H54 (cell line): ENCODE results near the gene TRAFD1.
"Not testable (repeated sequence)": the region's sequence is repeated elsewhere in the genome, so short reads cannot be mapped to it uniquely, and the experiment has no call there.

ENCODE experiments used
- DNase-seq: peaks from one replicate; pipeline ENCODE4 v3.0.0; 2011; ENCODE audit warnings: low spot score, mixed read lengths; ENCODE audit not compliant: insufficient read length
- FAIRE-seq: peaks from 3 replicates; lab custom pipeline; 2011; peaks lifted over from hg19 to GRCh38; lab: Jason Lieb, UNC
- POLR2A ChIP-seq: IDR thresholded peaks from 2 replicates; pipeline ENCODE4 v1.6.1; 2011; ENCODE audit warnings: low read depth, mild to moderate bottlenecking, low read length

Gene TRAFD1, protein sequence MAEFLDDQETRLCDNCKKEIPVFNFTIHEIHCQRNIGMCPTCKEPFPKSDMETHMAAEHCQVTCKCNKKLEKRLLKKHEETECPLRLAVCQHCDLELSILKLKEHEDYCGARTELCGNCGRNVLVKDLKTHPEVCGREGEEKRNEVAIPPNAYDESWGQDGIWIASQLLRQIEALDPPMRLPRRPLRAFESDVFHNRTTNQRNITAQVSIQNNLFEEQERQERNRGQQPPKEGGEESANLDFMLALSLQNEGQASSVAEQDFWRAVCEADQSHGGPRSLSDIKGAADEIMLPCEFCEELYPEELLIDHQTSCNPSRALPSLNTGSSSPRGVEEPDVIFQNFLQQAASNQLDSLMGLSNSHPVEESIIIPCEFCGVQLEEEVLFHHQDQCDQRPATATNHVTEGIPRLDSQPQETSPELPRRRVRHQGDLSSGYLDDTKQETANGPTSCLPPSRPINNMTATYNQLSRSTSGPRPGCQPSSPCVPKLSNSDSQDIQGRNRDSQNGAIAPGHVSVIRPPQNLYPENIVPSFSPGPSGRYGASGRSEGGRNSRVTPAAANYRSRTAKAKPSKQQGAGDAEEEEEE

DNA sequence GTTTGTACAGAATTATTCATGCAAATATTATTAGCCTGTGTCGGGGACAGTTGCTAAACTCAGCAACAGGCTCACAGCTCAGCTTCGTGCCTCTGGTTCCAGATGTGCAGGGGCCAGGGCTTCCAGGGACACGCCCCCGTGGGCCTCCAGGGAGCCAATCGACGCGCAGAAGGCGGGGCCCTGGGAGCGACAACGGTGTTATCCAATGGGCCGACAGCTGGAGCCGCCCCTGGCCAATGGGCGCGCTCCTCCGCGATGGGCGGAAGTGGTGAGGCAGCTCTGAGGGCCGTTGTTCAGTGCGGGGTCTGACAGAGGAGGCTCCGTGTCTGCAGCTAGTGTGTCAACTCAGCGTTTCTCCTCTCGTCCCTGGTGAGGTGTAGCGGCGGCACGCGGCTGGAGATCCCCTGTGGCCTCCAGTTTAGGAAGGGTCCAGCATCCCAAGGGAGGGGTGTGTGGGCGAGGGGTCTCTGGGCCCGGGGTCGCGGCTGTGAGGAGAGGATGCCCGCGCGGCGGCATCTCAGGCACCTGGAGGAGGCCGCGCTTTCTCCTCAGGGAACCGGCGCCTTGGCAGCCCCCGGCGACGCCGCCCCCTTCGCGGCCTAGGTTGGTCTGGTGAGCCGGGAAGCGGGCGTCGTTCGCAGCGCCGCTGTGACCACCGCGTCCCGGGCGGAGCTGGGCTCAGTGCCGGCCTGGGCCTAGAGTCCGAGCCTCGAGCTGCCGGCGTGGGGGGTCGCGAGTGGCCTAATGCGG lies at the start of gene TRAFD1:
TSS of gene TRAFD1 (plus strand) at position 311 of the 750 bp plus-strand sequence. CDS start 4,963 bp downstream, outside the sequence.
- FAIRE-seq (peak; percentile 90), DNase-seq (peak; percentile 96)
- peak; percentile 99 for TF ChIP-seq POLR2A

DNA sequence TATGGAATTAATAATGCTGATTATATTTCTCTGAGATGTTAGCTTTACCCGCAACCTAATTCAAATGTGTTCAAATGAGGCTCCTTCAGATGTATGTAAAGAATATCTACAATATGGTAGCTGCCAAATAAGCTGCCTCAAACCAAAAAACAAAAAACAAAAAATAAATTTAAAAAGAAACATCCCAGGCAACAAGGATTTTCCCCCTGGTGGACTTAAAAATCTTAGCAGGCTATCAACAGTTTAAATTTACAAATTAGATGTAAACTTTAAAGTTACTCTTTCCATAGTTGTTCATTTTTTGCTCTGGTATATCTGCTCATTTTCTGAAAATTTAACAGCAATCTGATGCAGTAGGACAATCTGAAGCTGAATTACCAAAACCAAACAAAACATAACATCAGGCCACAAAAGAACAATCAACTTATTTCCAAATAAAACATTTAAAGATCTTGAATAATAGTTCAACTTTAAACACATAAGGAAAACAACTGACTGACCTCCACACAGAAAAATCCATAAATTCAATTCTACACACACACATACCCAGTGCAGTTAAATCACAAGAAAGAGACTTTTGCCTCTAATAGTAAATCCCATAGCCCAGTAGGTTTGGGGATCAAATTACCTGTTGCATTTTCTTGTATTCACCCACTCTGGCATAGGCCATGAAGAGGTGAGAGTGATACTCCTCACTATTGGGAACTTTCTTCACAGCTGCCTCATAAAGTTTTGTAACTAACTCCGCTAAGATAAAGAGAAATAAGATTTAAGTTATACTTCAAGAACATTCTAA lies 38.1 kb upstream of the TRAFD1 start:
- no peak for TF ChIP-seq POLR2A
- DNase-seq (no peak), FAIRE-seq (no peak)

DNA sequence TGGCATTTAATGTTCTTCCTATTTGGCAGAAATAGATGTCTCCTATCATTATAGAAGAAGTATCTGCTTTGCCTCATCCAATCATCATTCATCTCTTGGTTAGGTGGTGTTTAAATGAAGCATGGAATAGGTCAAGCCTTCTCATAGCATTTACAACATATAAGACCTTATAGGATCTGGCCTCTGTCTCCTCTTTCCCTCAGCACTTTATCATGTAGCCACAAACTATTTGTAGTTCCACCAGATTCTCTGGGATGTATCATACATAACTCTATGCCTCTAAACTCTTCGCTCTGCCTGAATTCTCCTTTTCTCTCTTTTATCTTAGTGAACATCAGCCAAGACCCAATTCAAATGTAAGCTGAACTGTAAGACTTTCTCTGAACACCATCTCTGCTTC lies 37.5 kb upstream of the TRAFD1 start:
- no peak for DNase-seq
- peak; percentile 75 for FAIRE-seq
- no peak for TF ChIP-seq POLR2A

DNA sequence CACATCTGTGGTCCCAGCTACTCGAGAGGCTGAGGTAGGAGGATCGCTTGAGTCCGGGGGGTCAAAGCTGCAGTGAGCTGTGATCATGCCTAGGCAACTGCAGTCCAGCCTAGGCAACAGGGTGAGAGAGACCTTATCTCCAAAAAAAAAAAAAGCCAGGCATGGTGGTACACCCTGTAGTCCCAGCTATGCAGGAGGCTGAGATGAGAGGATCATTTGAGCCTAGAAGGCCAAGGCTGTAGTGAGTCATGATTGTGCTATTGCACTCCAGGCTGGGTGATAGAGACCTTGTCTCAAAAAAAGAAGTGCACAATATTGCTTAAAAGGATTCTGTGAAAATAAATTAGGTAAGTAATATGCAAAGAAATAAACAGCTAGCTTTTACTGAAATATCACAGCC lies 33.8 kb upstream of the TRAFD1 start:
- FAIRE-seq (no peak), DNase-seq (no peak)
- TF ChIP-seq POLR2A = no peak

DNA sequence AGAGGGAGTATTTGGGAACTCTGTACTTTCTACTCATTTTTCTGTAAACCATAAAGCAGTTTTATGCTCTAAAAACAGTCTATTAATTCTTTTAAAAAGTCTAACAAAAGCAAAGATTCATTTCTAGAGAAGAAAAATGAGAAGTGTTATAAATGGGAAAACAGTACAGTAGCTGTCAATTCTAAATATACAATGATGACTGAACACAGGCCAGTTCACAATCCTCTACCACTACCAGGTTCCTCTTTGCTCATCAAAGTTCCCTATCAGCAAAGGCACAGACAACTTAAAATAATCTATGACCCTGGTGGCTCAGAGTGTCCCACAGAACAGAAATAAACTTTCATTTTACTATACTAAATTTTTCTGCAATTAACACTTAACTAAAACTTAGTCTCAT lies 29.3 kb upstream of the TRAFD1 start:
- TF ChIP-seq POLR2A = no peak
- DNase-seq = no peak
- no peak for FAIRE-seq

DNA sequence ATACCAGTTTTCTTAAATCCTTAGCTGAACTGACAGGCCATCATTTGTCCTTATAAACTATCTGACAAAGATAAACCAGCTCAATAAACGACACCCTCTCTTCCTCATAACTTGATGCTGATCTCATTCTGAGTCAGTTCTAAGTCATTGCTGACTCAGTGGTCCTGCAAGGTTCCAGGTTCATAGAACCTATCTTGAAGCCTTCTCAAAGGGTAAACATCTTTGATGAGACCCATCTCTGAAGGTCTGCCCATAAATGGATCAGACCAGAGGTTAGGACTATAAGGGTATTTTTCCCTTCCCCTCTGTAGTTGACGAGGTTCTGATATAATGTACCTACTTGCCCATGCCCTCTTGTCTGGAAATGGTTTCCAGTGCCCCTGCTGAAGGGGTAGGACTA lies 28.7 kb upstream of the TRAFD1 start:
- TF ChIP-seq POLR2A = no peak
- DNase-seq = no peak
- FAIRE-seq = peak; percentile 98

DNA sequence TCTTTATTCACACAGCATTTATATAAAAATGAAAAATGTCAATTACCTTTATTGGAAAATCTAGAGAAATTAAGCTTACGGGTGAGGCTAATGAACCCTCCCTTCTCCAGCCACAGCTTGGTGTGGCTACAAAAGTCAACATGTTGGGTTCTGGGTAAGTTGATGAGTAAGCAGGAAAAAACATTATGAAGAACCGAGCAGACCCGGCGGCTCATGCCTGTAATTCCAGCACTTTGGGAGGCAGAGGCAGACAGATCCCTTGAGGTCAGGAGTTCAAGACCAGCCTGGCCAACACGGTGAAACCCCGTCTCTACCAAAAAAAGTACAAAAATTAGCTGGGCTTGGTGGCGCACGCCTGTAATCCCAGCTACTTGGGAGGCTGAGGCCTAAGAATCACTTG lies 27.7 kb upstream of the TRAFD1 start:
- FAIRE-seq (no peak), DNase-seq (no peak)
- no peak for TF ChIP-seq POLR2A

DNA sequence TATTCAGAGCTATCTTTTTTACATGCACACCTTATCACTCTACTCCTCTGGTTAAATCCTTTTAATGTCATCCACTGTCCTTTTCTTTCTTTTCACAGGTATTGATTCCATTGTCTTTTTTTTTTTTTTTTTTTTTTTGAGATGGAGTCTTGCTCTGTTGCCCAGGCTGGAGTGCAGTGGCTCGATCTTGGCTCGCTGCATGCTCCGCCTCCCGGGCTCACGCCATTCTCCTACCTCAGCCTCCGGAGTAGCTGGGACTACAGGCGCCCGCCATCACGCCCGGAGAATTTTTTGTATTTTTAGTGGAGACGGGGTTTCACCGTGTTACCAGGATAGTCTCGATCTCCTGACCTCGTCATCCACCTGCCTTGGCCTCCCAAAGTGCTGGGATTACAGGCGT lies 24.9 kb upstream of the TRAFD1 start:
- not testable (repeated sequence) for FAIRE-seq, DNase-seq

DNA sequence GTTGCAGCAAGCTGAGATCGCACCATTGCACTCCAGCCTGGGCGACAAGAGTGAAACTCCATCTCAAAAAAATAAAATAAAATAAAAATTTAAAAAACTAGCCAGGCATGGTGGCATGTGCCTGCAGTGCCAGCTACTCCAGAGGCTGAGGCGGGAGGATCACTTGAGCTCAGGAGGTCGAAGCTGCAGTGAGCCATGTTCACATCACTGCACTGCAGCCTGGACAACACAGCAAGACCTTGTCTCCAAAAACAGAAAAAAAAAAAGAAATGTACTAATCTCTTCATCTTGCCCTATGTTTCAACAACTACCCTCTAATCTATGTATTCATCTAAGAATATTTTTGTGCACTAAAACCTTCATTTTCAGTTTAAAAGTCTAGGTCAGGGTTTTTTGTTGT lies 23.2 kb upstream of the TRAFD1 start:
- no peak for DNase-seq
- FAIRE-seq = no peak
- no peak for TF ChIP-seq POLR2A

DNA sequence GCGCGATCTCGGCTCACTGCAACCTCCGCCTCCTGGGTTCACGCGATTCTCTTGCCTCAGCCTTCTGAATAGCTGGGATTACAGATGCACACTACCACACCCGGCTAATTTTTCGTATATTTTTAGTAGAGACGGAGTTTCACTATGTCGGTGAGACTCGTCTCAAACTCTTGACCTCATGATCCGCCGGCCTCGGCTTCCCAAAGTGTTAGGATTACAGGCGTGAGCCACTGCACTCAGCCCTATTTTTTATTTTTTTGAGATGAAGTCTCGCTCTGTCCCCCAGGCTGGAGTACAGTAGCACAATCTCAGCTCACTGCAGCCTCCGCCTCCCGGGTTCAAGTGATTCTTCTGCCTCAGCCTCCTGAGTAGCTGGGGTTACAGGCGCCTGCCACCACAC lies 22.6 kb upstream of the TRAFD1 start:
- FAIRE-seq, DNase-seq: not testable (repeated sequence)

DNA sequence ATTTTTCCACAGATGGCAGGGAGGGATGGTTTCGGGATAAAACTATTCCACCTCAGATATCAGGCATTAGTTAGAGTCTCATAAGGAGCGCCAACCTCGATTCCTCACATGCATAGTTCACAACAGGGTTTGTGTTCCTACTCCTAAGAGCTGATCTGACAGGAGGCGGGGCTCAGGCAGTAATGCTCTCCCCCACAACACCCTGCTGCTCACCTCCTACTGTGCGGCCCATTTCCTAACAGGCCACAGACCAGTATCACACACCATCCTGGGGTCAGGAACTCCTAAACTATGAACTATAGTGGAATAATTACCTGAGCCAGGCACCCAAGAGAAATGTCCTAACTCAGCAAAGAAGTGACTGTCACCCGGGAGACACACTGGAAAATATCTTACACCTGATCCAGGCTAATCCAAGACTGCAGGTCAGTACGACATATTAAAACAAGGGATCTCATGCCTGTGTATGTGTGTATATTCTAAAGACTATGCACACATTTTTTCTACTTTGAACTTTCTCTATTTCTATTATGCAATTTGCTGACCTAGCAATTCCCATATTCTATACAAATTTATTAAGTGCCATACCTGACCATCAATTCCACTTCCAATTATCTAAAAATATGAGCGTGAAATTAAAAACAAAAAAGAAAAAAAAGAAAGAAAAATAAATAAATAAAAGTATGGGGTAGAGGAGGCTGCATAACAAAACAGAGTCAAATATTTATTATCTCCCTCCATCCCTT lies 21.4 kb upstream of the TRAFD1 start:
- TF ChIP-seq POLR2A = no peak
- FAIRE-seq (no peak), DNase-seq (no peak)

DNA sequence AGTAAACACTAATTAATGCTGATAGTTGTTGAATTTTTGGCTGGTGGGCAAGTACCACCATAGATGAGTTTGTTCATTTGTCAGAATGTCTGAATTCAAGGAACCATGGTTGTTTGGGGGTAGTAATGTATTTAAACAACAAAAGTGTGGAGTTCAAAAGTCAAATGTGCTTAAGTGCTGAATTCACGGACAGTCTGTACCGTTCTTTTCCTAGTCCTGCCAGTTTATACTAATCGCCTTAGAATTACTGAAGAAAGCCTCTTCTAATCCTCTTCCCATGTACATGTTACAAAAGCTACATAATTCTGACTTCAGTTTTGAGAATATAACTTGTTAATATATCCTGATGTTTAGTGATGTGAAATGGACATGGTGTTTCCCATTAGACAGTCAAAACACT lies 19.5 kb upstream of the TRAFD1 start:
- FAIRE-seq = no peak
- TF ChIP-seq POLR2A = no peak
- DNase-seq = no peak
